ENCODE data around the gene THBD.

Gene THBD

DNA sequence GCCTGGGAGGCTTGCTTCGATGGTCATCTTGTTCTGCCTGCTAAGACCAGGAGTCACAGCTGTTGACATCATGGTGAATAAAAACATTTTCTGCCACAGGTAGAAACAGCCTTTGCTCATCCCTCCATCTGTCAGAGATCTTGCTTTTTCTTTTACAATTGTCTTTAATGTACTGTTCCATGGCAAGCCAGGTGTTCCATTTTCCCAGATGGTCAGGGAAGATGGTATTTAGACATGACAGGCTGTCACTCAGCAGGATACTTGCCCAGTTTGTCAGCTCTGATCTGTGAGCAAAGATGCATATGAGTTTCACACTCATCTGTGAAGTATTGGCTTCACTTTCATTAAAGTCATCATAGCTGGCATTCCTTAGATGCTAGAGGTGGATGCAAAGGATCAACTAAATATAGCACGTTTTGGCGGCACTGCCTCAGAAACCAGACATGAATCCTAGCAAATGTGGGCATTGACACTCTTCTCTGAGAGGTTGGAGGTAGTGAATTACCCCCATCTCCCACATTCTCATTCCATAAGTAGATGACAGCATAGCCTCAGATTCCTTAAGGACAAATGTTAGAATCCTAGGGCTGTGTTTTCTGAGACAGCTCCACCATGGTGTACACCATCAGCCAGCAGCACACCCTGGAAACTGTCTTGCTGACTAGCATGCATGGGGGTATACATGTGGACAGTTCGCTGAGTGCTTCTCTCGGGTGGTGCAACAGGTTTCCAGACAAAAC, 10.2 kb downstream of the THBD start:
- H3K27ac ChIP-seq: no peak overlapping the region
- TF ChIP-seq, protein P1, sequence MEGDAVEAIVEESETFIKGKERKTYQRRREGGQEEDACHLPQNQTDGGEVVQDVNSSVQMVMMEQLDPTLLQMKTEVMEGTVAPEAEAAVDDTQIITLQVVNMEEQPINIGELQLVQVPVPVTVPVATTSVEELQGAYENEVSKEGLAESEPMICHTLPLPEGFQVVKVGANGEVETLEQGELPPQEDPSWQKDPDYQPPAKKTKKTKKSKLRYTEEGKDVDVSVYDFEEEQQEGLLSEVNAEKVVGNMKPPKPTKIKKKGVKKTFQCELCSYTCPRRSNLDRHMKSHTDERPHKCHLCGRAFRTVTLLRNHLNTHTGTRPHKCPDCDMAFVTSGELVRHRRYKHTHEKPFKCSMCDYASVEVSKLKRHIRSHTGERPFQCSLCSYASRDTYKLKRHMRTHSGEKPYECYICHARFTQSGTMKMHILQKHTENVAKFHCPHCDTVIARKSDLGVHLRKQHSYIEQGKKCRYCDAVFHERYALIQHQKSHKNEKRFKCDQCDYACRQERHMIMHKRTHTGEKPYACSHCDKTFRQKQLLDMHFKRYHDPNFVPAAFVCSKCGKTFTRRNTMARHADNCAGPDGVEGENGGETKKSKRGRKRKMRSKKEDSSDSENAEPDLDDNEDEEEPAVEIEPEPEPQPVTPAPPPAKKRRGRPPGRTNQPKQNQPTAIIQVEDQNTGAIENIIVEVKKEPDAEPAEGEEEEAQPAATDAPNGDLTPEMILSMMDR (conservative IDR thresholded peaks at IDR 0.05): no peak

DNA sequence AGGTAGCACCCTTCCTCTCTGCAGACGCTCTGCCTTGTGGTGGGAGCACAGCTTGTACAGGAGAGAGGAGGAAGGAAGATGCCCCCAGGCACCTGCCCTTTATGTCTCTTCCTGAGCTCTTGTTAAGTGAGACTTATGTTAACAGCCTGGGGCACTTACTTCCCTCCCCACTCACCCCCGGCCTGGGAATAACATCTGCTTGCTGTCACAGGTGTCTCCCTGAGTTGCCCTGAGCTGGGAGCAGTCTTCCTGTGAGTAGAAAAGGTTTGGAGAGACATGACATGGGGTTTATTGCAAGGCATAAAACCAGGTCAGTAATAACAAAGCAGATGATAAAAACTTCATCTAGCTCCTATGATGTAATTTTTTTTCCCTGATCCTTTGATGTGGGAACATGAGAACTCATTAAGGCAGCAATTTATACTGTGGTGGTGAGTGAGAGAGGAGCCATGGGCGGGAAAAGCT, 12.4 kb downstream of the THBD start:
- TF ChIP-seq, protein P1 (conservative IDR thresholded peaks at IDR 0.05): no peak
- H3K27ac ChIP-seq: no peak overlapping the region

DNA sequence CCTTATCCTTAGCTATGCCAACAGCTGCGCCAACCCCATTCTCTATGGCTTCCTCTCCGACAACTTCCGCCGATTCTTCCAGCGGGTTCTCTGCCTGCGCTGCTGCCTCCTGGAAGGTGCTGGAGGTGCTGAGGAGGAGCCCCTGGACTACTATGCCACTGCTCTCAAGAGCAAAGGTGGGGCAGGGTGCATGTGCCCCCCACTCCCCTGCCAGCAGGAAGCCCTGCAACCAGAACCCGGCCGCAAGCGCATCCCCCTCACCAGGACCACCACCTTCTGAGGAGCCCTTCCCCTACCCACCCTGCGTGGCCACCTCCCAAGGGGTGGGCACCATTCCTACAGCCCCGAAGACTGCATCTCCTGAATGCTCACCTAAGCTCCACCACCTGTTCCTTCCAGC, 13.1 kb downstream of the THBD start:
- TF ChIP-seq, protein P1 (conservative IDR thresholded peaks at IDR 0.05): no peak
- H3K27ac ChIP-seq: no peak overlapping the region

DNA sequence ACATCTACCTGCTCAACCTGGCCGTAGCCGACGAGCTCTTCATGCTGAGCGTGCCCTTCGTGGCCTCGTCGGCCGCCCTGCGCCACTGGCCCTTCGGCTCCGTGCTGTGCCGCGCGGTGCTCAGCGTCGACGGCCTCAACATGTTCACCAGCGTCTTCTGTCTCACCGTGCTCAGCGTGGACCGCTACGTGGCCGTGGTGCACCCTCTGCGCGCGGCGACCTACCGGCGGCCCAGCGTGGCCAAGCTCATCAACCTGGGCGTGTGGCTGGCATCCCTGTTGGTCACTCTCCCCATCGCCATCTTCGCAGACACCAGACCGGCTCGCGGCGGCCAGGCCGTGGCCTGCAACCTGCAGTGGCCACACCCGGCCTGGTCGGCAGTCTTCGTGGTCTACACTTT, 13.7 kb downstream of the THBD start:
- TF ChIP-seq, protein P1 (conservative IDR thresholded peaks at IDR 0.05): no peak
- no peak overlapping the region for H3K27ac ChIP-seq

DNA sequence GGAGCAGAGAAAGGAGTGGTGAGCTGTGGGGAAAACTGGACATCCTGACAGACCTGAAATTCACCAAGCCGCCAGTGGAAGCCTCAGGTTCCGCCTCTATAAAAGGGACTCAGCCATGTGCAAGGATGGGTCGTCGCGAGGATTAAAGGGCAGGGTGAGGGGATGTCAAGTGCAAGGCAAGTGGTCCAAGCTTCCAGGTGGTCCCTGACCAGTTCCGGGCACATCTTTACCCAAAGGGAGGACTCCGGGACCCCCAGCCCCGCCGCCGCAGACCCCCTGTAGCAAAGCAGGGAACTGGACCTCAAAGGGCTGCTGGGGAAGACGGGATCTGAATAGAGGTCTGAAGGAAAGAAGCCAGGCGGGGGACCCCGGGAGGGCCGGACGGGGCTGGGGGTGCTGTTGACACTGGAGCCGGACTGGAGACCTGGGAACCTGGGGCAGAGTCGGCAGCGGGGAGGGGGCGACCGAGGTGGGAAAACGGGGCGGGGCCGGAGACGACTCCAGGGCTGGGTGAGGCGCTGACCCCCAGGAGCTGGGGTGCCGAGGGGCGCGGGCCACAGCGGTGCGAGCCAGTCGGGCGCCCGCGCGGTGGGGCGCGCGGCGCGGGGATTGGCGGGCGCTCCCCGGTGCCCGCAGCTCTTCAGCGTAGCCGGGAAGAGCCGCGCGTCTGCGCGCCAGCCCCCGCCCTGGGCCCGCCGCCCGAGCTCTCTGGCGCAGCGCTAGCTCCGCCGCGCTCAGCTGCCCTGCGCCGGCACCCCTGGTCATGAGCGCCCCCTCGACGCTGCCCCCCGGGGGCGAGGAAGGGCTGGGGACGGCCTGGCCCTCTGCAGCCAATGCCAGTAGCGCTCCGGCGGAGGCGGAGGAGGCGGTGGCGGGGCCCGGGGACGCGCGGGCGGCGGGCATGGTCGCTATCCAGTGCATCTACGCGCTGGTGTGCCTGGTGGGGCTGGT, 14.5 kb downstream of the THBD start, which contains the start of gene SSTR4:
SSTR4 (plus strand) TSS at position 592 of the 951 bp plus-strand sequence; CDS start at position 764, 172 bp downstream.
- no peak within 1 kb of the TSS for H3K27ac ChIP-seq
- TF ChIP-seq, protein P1 (conservative IDR thresholded peaks at IDR 0.05): no peak

GRCh38 chr20:23033918-23034317, 15.6 kb downstream of the THBD start:
- H3K27ac ChIP-seq: no peak overlapping the region
- TF ChIP-seq, protein P1 (conservative IDR thresholded peaks at IDR 0.05): no peak

- TF ChIP-seq, protein P1 (conservative IDR thresholded peaks at IDR 0.05): no peak
- H3K27ac ChIP-seq: no peak overlapping the region
Measured at GRCh38 chr20:23032750-23033078, 16.8 kb downstream of the THBD start.

Data from VCaP (cell line).